NT2/D1 (cell line): ENCODE results near the gene CEBPE.

ENCODE experiments used
- DNase-seq: peaks from one replicate; pipeline ENCODE4 v3.0.0-alpha.2; 2011; ENCODE audit warnings: low read depth, low spot score
- H3K27me3 ChIP-seq: 2 replicates; pipeline ENCODE4 v1.6.0; 2011; ENCODE audit warnings: mild to moderate bottlenecking; ENCODE audit not compliant: insufficient read length, insufficient read depth
- H3K36me3 ChIP-seq: 2 replicates; pipeline ENCODE4 v1.6.1; 2011; ENCODE audit warnings: mild to moderate bottlenecking, low read length, mixed read lengths; ENCODE audit not compliant: insufficient read depth, insufficient read length
- H3K4me1 ChIP-seq: 2 replicates; pipeline ENCODE4 v1.5.1; 2011; ENCODE audit not compliant: insufficient read depth, insufficient read length
- H3K4me3 ChIP-seq: 2 replicates; pipeline ENCODE4 v1.5.1; 2011; ENCODE audit warnings: low read depth; ENCODE audit not compliant: insufficient read length
- H3K9ac ChIP-seq: 2 replicates; pipeline ENCODE4 v1.6.0; 2011; ENCODE audit warnings: low read depth; ENCODE audit not compliant: insufficient read length
- H3K9me3 ChIP-seq: 2 replicates; pipeline ENCODE4 v1.5.1; 2011; ENCODE audit warnings: mild to moderate bottlenecking, low read length; ENCODE audit not compliant: insufficient read depth
- SUZ12 ChIP-seq: IDR thresholded peaks from 2 replicates; pipeline ENCODE4 v1.6.1; 2011; ENCODE audit not compliant: insufficient read length, insufficient read depth; ENCODE audit errors: extremely low read depth
- YY1 ChIP-seq: IDR thresholded peaks from 2 replicates; pipeline ENCODE4 v1.6.1; 2011; ENCODE audit not compliant: insufficient read length, insufficient read depth
- ZNF274 ChIP-seq: IDR thresholded peaks from 2 replicates; pipeline ENCODE4 v1.6.1; 2011; ENCODE audit warnings: mild to moderate bottlenecking, low read depth, low read length

The CEBPE gene

GRCh38 chr14:23149745-23150144, 30.7 kb upstream of the CEBPE start:
- Histone ChIP-seq H3K9me3 (peaks cover 6% of the 10 kb centered on the region; the same call in 1 of the 2 replicates), H3K4me3 (no peak overlapping the region), H3K9ac (no peak overlapping the region), H3K4me1 (peaks cover 11% of the 10 kb centered on the region), H3K27me3 (no peaks in the 10 kb centered on the region), H3K36me3 (no peaks in the 10 kb centered on the region)
- no peak for TF ChIP-seq YY1
- TF ChIP-seq SUZ12: no peak
- TF ChIP-seq ZNF274: no peak
- DNase-seq: no peak

- H3K4me1 ChIP-seq: peaks cover 9% of the 10 kb centered on the region
- no peak overlapping the region for H3K4me3 ChIP-seq
- H3K27me3 ChIP-seq: no peaks in the 10 kb centered on the region
- DNase-seq: no peak
- H3K9me3 ChIP-seq: peaks cover 6% of the 10 kb centered on the region; the same call in 1 of the 2 replicates
- TF ChIP-seq ZNF274 (no peak), YY1 (no peak), SUZ12 (no peak)
- H3K36me3 ChIP-seq: no peaks in the 10 kb centered on the region
- H3K9ac ChIP-seq: no peak overlapping the region
Measured at GRCh38 chr14:23148591-23149249, 29.7 kb upstream of the CEBPE start.

GRCh38 chr14:23147676-23148075, 28.6 kb upstream of the CEBPE start:
- Histone ChIP-seq H3K36me3 (no peaks in the 10 kb centered on the region), H3K4me3 (no peak overlapping the region), H3K4me1 (peaks cover 9% of the 10 kb centered on the region), H3K9ac (no peak overlapping the region), H3K9me3 (peaks cover 6% of the 10 kb centered on the region; the same call in 1 of the 2 replicates), H3K27me3 (no peaks in the 10 kb centered on the region)
- TF ChIP-seq YY1 (no peak), SUZ12 (no peak), ZNF274 (no peak)
- DNase-seq: no peak

- Histone ChIP-seq H3K27me3 (no peaks in the 10 kb centered on the region), H3K36me3 (no peaks in the 10 kb centered on the region), H3K9ac (no peak overlapping the region), H3K4me1 (peaks cover 9% of the 10 kb centered on the region), H3K4me3 (no peak overlapping the region), H3K9me3 (peaks cover 6% of the 10 kb centered on the region; the same call in 1 of the 2 replicates)
- TF ChIP-seq SUZ12 (no peak), ZNF274 (no peak), YY1 (no peak)
- DNase-seq: no peak
Measured at GRCh38 chr14:23146980-23147379, 27.9 kb upstream of the CEBPE start.

GRCh38 chr14:23146351-23146910, 27.4 kb upstream of the CEBPE start:
- Histone ChIP-seq H3K27me3 (no peaks in the 10 kb centered on the region), H3K36me3 (no peaks in the 10 kb centered on the region), H3K9ac (no peak overlapping the region), H3K4me3 (no peak overlapping the region), H3K9me3 (peaks cover 6% of the 10 kb centered on the region; the same call in 1 of the 2 replicates), H3K4me1 (peaks cover 9% of the 10 kb centered on the region)
- no peak for TF ChIP-seq YY1
- TF ChIP-seq SUZ12: no peak
- no peak for TF ChIP-seq ZNF274
- no peak for DNase-seq

- no peak for DNase-seq
- TF ChIP-seq ZNF274 (no peak), YY1 (no peak), SUZ12 (no peak)
- Histone ChIP-seq H3K4me1 (peaks cover 9% of the 10 kb centered on the region), H3K4me3 (no peak overlapping the region), H3K9me3 (peaks cover 6% of the 10 kb centered on the region; the same call in 1 of the 2 replicates), H3K9ac (no peak overlapping the region), H3K36me3 (no peaks in the 10 kb centered on the region), H3K27me3 (no peaks in the 10 kb centered on the region)
Measured at GRCh38 chr14:23145794-23146350, 26.8 kb upstream of the CEBPE start.

GRCh38 chr14:23143911-23144310, 24.9 kb upstream of the CEBPE start:
- Histone ChIP-seq H3K27me3 (no peaks in the 10 kb centered on the region), H3K9me3 (peaks cover 6% of the 10 kb centered on the region; the same call in 1 of the 2 replicates), H3K9ac (no peak overlapping the region), H3K4me3 (no peak overlapping the region), H3K36me3 (peaks cover 4% of the 10 kb centered on the region), H3K4me1 (peaks cover 9% of the 10 kb centered on the region)
- TF ChIP-seq SUZ12: no peak
- no peak for TF ChIP-seq ZNF274
- no peak for TF ChIP-seq YY1
- DNase-seq: no peak
